HL-60 (cell line): Measurements from ENCODE around the gene ATP8B4.

Experiments
- DNase-seq, 2 experiments: peaks; one replicate each; pipeline ENCODE4 v3.0.0-alpha.2; 2010 to 2020; ENCODE audit warnings: low read depth in 1 of 2, low spot score in 1 of 2
- H3K27ac ChIP-seq: fragments of 250-450 bp; sonication (Bioruptor Pico); replicated peaks from 2 replicates; pipeline ENCODE4 v1.5.1; 2020; ENCODE audit warnings: mild to moderate bottlenecking, moderate library complexity
- H3K27me3 ChIP-seq: fragments of 250-450 bp; sonication (Bioruptor Pico); 2 replicates; pipeline ENCODE4 v1.5.1; 2021; ENCODE audit warnings: mild to moderate bottlenecking, moderate library complexity; ENCODE audit not compliant: insufficient read depth, poor library complexity, severe bottlenecking
- H3K4me3 ChIP-seq: replicated peaks from 2 replicates; pipeline ENCODE4 v1.5.1; 2011; ENCODE audit warnings: mild to moderate bottlenecking, control low read depth, low read length; ENCODE audit not compliant: insufficient read depth
- GABPA ChIP-seq: IDR thresholded peaks from 2 replicates; pipeline ENCODE4 v1.6.1; 2012; ENCODE audit warnings: low read depth
- POLR2AphosphoS5 ChIP-seq: IDR thresholded peaks from 2 replicates; pipeline ENCODE4 v1.6.1; 2012; ENCODE audit warnings: low read depth
- SPI1 ChIP-seq: IDR thresholded peaks from 2 replicates; pipeline ENCODE4 v1.6.1; 2012; ENCODE audit warnings: low read depth, mild to moderate bottlenecking, borderline replicate concordance
- TF ChIP-seq, protein P1 (sequence below): IDR thresholded peaks from 2 replicates; pipeline ENCODE4 v1.6.1; 2012; ENCODE audit warnings: low read depth; ENCODE audit not compliant: insufficient replicate concordance
- TF ChIP-seq, protein P2 (sequence below): IDR thresholded peaks from one replicate; pipeline ENCODE4 v1.5.1; 2011; ENCODE audit warnings: low read length, control low read depth, inconsistent platforms; ENCODE audit not compliant: insufficient read depth

The ATP8B4 gene

DNA sequence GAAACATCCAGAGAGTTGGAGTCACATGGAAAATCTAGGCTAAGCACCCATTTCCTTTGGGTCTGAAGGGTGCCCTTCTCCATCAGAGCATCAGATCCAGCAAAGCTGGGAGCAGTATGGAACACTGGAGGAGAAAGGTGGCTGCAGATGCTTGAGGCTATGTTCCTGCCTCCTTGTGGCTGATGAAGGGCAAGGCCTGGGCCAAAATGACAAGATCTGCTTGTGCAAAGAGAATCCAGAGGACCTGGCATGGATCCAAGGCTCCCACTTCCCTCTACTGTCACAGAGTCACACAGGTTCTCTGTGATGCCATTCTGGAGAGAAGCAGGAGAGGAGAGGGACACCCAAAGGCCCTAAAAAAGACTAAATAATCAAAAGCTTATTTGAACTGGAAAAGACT lies 9.2 kb upstream of the ATP8B4 start:
- DNase-seq = peak; percentile 96 to 97
- no peak overlapping the region for H3K4me3 ChIP-seq
- H3K27ac ChIP-seq = peak overlapping the region; percentile 62
- H3K27me3 ChIP-seq = no peaks in the 10 kb centered on the region
- TF ChIP-seq GABPA (no peak), SPI1 (peak; percentile 89), POLR2AphosphoS5 (peak; percentile 56; the same call in 1 of the 2 replicates)
- TF ChIP-seq, protein P1, sequence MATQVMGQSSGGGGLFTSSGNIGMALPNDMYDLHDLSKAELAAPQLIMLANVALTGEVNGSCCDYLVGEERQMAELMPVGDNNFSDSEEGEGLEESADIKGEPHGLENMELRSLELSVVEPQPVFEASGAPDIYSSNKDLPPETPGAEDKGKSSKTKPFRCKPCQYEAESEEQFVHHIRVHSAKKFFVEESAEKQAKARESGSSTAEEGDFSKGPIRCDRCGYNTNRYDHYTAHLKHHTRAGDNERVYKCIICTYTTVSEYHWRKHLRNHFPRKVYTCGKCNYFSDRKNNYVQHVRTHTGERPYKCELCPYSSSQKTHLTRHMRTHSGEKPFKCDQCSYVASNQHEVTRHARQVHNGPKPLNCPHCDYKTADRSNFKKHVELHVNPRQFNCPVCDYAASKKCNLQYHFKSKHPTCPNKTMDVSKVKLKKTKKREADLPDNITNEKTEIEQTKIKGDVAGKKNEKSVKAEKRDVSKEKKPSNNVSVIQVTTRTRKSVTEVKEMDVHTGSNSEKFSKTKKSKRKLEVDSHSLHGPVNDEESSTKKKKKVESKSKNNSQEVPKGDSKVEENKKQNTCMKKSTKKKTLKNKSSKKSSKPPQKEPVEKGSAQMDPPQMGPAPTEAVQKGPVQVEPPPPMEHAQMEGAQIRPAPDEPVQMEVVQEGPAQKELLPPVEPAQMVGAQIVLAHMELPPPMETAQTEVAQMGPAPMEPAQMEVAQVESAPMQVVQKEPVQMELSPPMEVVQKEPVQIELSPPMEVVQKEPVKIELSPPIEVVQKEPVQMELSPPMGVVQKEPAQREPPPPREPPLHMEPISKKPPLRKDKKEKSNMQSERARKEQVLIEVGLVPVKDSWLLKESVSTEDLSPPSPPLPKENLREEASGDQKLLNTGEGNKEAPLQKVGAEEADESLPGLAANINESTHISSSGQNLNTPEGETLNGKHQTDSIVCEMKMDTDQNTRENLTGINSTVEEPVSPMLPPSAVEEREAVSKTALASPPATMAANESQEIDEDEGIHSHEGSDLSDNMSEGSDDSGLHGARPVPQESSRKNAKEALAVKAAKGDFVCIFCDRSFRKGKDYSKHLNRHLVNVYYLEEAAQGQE = no peak
- TF ChIP-seq, protein P2, sequence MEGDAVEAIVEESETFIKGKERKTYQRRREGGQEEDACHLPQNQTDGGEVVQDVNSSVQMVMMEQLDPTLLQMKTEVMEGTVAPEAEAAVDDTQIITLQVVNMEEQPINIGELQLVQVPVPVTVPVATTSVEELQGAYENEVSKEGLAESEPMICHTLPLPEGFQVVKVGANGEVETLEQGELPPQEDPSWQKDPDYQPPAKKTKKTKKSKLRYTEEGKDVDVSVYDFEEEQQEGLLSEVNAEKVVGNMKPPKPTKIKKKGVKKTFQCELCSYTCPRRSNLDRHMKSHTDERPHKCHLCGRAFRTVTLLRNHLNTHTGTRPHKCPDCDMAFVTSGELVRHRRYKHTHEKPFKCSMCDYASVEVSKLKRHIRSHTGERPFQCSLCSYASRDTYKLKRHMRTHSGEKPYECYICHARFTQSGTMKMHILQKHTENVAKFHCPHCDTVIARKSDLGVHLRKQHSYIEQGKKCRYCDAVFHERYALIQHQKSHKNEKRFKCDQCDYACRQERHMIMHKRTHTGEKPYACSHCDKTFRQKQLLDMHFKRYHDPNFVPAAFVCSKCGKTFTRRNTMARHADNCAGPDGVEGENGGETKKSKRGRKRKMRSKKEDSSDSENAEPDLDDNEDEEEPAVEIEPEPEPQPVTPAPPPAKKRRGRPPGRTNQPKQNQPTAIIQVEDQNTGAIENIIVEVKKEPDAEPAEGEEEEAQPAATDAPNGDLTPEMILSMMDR = peak; percentile 48

DNA sequence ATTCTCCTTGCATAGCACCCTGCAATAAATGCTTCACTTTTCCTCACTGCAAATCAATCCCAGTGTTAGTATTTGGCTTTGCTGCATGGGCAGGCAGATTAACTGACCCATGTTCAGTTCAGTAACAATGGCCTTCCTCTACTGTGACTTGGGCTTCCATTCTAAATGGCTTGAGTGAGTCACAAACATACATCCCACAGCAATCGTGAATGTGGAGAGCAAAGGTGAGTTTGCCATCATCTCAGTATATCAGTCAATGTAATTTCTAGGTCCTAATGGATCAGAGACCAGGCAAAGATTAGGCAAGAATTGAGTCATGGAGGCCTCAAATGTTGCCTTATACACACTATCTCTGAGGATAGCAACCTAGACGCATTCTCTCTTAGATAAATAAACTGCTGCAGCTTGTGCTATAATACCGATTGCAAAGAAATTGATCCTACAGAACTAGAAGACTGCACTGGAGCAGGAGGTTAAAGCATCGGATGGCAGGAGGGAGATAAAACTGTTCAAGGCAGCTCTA lies 8.3 kb upstream of the ATP8B4 start:
- Histone ChIP-seq H3K27me3 (no peaks in the 10 kb centered on the region), H3K4me3 (no peak overlapping the region), H3K27ac (peak overlapping the region; percentile 62)
- no peak for DNase-seq
- TF ChIP-seq POLR2AphosphoS5 = no peak
- TF ChIP-seq, protein P2 = no peak
- TF ChIP-seq GABPA = no peak
- TF ChIP-seq SPI1 = no peak
- TF ChIP-seq, protein P1 = no peak

DNA sequence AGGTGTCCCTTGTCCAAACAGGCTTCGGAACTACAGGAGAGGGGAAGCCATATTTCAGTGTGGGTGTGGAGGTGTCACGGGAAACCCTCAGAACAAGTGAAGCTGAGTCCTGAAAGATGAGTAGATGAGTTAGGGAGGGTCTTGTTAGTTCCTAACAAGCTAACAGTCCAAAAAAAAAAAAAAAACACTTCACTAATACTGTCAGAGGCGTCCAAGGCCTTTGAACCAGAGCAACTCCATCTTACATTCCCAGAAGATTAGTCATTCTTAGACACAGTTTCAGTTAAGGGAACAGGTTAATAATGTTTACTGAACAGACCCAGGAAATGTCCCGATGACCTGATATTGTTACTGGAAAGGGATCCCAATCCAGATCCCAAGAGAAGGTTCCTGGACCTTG lies 7.0 kb upstream of the ATP8B4 start:
- no peak for DNase-seq
- Histone ChIP-seq H3K27me3 (no peaks in the 10 kb centered on the region), H3K4me3 (no peak overlapping the region), H3K27ac (peak overlapping the region; percentile 97)
- TF ChIP-seq POLR2AphosphoS5 (no peak), SPI1 (no peak), GABPA (no peak)
- TF ChIP-seq, protein P1 = no peak
